ENCODE results near the gene ATG101. TPM values are rescaled to one million over a fixed set of nuclear protein-coding genes. Genes with fewer than 3 reads are reported as not detected.
"Not testable (repeated sequence)": the region's sequence is repeated elsewhere in the genome, so short reads cannot be mapped to it uniquely, and the experiment has no call there.

ATG101 gene
- total and polyA plus RNA-seq, 2 experiments from 2014 or later, result 27.7 to 60.3 TPM

DNA sequence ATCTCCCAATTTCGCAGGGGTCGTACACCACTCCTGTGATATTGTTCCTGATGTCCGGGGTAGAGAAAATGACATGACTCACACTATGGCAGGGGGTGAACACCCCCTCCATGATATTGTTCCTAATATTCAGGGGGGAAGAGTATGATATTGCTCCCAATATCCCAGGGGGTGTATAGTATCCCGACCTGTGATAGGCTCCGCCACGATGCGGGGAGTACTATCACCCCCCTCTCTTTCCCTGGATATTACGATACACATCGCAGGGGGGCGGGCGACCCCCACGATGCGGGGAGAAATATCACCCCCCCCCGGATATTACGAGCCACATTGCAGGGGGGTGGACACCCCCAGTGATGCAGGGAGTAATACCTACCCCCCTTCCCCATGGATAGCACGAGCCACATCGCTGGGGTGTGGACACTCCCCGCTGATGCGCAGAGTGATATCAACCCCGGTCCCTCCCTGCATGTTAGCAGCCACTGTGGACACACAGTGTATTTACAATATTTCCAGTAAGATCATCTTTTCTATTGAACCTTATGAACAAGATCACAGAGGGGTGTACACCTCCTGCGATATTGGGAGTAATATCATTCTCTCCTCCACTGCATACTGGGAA, 27.4 kb downstream of the ATG101 start (continued):
- TF ChIP-seq, protein P1, sequence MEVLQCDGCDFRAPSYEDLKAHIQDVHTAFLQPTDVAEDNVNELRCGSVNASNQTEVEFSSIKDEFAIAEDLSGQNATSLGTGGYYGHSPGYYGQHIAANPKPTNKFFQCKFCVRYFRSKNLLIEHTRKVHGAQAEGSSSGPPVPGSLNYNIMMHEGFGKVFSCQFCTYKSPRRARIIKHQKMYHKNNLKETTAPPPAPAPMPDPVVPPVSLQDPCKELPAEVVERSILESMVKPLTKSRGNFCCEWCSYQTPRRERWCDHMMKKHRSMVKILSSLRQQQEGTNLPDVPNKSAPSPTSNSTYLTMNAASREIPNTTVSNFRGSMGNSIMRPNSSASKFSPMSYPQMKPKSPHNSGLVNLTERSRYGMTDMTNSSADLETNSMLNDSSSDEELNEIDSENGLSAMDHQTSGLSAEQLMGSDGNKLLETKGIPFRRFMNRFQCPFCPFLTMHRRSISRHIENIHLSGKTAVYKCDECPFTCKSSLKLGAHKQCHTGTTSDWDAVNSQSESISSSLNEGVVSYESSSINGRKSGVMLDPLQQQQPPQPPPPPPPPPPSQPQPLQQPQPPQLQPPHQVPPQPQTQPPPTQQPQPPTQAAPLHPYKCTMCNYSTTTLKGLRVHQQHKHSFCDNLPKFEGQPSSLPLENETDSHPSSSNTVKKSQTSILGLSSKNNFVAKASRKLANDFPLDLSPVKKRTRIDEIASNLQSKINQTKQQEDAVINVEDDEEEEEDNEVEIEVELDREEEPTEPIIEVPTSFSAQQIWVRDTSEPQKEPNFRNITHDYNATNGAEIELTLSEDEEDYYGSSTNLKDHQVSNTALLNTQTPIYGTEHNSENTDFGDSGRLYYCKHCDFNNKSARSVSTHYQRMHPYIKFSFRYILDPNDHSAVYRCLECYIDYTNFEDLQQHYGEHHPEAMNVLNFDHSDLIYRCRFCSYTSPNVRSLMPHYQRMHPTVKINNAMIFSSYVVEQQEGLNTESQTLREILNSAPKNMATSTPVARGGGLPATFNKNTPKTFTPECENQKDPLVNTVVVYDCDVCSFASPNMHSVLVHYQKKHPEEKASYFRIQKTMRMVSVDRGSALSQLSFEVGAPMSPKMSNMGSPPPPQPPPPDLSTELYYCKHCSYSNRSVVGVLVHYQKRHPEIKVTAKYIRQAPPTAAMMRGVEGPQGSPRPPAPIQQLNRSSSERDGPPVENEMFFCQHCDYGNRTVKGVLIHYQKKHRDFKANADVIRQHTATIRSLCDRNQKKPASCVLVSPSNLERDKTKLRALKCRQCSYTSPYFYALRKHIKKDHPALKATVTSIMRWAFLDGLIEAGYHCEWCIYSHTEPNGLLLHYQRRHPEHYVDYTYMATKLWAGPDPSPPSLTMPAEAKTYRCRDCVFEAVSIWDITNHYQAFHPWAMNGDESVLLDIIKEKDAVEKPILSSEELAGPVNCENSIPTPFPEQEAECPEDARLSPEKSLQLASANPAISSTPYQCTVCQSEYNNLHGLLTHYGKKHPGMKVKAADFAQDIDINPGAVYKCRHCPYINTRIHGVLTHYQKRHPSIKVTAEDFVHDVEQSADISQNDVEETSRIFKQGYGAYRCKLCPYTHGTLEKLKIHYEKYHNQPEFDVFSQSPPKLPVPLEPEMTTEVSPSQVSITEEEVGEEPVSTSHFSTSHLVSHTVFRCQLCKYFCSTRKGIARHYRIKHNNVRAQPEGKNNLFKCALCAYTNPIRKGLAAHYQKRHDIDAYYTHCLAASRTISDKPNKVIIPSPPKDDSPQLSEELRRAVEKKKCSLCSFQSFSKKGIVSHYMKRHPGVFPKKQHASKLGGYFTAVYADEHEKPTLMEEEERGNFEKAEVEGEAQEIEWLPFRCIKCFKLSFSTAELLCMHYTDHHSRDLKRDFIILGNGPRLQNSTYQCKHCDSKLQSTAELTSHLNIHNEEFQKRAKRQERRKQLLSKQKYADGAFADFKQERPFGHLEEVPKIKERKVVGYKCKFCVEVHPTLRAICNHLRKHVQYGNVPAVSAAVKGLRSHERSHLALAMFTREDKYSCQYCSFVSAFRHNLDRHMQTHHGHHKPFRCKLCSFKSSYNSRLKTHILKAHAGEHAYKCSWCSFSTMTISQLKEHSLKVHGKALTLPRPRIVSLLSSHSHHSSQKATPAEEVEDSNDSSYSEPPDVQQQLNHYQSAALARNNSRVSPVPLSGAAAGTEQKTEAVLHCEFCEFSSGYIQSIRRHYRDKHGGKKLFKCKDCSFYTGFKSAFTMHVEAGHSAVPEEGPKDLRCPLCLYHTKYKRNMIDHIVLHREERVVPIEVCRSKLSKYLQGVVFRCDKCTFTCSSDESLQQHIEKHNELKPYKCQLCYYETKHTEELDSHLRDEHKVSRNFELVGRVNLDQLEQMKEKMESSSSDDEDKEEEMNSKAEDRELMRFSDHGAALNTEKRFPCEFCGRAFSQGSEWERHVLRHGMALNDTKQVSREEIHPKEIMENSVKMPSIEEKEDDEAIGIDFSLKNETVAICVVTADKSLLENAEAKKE (CRISPR knock-in tag; IDR thresholded peaks at IDR 0.05), result no peak
- TF ChIP-seq, protein P2, sequence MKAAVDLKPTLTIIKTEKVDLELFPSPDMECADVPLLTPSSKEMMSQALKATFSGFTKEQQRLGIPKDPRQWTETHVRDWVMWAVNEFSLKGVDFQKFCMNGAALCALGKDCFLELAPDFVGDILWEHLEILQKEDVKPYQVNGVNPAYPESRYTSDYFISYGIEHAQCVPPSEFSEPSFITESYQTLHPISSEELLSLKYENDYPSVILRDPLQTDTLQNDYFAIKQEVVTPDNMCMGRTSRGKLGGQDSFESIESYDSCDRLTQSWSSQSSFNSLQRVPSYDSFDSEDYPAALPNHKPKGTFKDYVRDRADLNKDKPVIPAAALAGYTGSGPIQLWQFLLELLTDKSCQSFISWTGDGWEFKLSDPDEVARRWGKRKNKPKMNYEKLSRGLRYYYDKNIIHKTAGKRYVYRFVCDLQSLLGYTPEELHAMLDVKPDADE (IDR thresholded peaks at IDR 0.05), result no peak
- TF ChIP-seq NANOG (IDR thresholded peaks at IDR 0.05; ENCODE audit: borderline replicate concordance) (no peak), CREB1 (CRISPR knock-in tag; IDR thresholded peaks at IDR 0.05; ENCODE audit: low read depth) (no peak), EZH2 (IDR thresholded peaks at IDR 0.05; ENCODE audit: low read depth, unreplicated experiment) (no peak), ZNF114 (CRISPR knock-in tag; IDR thresholded peaks at IDR 0.05) (no peak), JUNB (IDR thresholded peaks at IDR 0.05; ENCODE audit: unreplicated experiment) (no peak), ZNF331 (CRISPR knock-in tag; IDR thresholded peaks at IDR 0.05; ENCODE audit: low read depth) (no peak)
- TF ChIP-seq, protein P3, sequence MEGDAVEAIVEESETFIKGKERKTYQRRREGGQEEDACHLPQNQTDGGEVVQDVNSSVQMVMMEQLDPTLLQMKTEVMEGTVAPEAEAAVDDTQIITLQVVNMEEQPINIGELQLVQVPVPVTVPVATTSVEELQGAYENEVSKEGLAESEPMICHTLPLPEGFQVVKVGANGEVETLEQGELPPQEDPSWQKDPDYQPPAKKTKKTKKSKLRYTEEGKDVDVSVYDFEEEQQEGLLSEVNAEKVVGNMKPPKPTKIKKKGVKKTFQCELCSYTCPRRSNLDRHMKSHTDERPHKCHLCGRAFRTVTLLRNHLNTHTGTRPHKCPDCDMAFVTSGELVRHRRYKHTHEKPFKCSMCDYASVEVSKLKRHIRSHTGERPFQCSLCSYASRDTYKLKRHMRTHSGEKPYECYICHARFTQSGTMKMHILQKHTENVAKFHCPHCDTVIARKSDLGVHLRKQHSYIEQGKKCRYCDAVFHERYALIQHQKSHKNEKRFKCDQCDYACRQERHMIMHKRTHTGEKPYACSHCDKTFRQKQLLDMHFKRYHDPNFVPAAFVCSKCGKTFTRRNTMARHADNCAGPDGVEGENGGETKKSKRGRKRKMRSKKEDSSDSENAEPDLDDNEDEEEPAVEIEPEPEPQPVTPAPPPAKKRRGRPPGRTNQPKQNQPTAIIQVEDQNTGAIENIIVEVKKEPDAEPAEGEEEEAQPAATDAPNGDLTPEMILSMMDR (conservative IDR thresholded peaks at IDR 0.05; ENCODE audit: low read depth in 2 of 2), result no peak

DNA sequence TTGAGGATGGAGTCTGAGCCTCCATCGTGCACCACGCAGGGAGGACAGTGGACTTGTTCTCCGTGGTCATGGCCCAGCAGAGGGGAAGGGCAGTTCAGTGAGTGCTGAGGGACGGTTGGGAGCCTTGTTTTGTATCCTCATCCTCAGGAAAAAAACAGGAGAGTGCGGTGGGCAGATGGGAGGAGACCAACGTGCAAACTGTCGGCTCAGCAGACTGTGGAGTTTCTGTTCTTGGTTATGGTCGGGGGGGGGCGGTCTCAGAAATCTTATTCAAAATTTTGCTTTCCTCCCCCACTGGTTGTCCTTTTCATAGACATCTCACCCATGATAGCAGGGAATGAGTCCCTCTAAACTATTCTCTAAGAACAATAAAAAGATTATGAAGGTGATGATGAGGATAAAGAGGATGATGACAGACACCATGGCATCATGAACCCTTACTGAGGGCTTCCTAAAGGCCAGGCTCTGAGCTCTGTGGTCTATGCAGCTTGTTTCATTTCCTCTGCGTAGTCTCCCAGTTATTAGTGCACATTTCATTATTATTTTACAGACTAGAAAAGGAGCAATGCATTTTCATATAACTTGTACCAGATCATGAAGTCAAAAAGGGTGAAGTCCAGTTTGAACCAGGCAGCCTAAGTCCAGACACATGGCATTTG, 34.8 kb downstream of the ATG101 start:
- not testable (repeated sequence) for H3K27ac Mint-ChIP-seq; H3K4me2 ChIP-seq; H3K27me3 Mint-ChIP-seq (ENCODE audit: insufficient read depth, low read depth, poor library complexity)

More for the DNA sequence above, 34.8 kb downstream of the ATG101 start:
- not testable (repeated sequence) for H3K4me3 Mint-ChIP-seq; DNase-seq (ENCODE audit: low spot score); H3K4me1 ChIP-seq (ENCODE audit: insufficient read depth); H3K79me2 ChIP-seq (replicated peaks; ENCODE audit: insufficient read depth); H3K9me2 ChIP-seq (ENCODE audit: insufficient read depth); H3K9me3 Mint-ChIP-seq; ATAC-seq; H4K20me1 ChIP-seq (replicated peaks; ENCODE audit: insufficient read depth); H3K36me3 ChIP-seq (ENCODE audit: insufficient read depth); H3K27ac ChIP-seq (ENCODE audit: low read depth); H3F3A ChIP-seq (replicated peaks; ENCODE audit: low read depth); H3K4me3 ChIP-seq; H3K4me1 Mint-ChIP-seq; H2AFZ ChIP-seq; H3K36me3 Mint-ChIP-seq (ENCODE audit: low read depth); H3K27me3 ChIP-seq (ENCODE audit: insufficient read depth)
